NOMO-1 treated with DMSO at 0.1 percent for 48 hours (cell line): ENCODE results near the gene HERC3.

Experiments used
- DNase-seq: peaks from one replicate; lab custom pipeline; 2025; ENCODE audit not compliant: unreplicated experiment; lab: John Stamatoyannopoulos, UW

HERC3 gene

GRCh38 chr4:88591787-88592599 is at the start of gene HERC3:
Gene HERC3 (plus strand): TSS chr4:88592480. CDS start chr4:88605824, 13,344 bp downstream.
- peak; percentile 84 for DNase-seq

DNA sequence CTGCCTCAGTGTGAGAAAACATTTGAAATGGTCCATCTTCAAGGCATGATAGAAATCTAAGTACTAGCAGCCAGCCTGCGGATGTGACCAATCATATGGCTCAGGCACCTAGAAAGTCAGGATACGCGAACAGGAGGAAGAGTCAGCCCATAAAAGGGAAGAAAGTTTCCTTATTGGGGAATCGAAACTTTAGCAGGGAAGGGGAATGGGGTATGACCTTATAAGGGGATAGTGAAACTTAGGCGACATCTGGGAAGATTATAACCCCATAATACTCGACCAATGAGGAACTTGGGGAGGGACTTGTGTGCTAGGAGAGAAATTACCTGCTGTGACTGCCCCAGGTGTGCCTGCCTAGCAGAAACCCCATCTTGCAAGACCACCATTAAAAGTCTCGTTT is 42.5 kb upstream of the HERC3 start:
- no peak for DNase-seq

DNA sequence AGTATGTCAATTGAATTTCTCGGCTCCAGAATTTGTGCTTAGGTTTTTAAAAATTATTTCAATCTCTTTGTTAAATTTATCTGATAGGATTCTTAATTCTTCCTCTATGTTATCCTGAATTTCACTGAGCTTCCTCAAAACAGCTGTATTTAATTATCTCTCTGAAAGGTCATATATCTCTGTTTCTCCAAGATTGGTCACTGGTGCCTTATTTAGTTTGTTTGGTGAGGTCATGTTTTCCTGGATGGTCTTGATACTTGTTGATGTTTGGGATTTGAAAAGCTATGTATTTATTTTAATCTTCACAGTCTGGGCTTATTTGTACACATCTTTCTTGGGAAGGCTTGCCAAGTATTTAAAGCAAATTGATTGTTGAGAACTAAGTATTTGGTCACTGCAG is 24.7 kb upstream of the HERC3 start:
- DNase-seq, result no peak

GRCh38 chr4:88570001-88570400 is 22.3 kb upstream of the HERC3 start:
- peak; percentile 3 for DNase-seq

DNA sequence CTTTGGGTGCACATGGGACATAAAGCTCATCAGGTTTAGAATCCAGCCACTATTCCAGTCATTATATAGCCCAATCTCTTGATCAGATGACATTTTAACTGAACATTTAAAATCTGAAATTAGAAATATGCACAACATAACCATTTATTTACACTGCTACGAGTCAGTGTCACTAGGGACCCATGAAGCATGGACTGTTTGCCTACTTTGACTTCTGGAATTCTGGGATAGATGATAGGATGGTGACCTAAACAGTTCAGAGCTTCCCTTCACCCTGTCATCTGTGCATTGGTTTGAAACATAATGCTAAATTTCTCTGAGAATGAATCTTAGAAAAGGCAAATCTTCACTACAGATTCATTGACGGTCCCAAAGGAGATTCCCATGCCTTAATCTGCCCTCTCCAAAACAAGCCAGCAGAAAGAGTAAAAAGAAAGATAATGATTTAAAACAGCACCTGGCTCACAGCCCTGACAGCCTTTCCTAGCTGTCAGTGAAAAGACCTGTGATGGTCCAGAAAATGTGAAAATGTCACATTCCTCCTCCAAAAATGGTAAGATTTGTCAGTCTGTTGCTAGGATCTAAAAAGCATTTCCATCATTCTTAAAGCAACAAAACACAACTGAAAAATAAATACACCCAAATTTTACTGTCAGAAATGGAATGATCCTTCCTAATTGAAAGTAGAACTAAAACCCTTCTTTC is 18.9 kb upstream of the HERC3 start:
- no peak for DNase-seq

- DNase-seq, result no peak
These were observed 18.3 kb upstream of the HERC3 start for GRCh38 chr4:88573995-88574394.

GRCh38 chr4:88575186-88575585 is 17.1 kb upstream of the HERC3 start:
- no peak for DNase-seq

GRCh38 chr4:88582493-88582892 is 9.8 kb upstream of the HERC3 start:
- DNase-seq, result no peak

DNA sequence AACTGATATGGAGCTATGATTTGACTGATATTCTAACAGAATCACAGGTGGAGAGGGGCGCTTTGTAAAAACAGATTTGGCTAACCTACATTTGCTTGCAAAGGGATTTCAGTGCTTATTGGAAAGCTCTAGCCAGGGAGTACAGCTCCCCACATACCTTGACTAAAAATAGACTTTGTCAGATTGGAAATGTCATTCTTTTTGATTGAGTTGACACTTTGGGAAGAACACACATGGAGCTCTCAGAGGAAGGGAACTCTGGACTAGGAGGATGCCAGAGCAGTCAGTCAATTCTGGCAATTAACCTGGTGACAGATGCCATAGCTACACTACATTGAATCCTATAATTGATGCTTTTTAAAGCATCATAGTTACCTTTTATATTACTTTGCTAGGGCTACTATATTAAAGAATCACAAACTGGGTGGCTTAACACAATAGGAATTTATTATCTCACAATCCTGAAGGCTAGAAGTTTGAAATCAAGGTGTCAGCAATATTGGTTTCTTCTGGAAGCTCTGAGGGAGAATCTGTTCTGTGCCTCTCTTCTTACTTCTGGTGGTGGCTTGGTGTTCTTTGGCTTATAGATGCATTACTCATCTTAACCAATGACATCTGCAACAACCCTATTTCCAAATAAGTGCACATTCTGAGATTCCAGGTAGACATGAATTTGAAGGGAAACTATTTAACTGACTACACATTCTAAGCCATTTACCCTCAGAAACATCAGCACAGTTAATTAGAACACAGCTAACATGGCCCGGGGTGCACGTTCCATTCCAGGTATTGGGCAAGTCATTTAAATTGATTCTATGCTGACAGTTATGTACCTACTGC is 8.4 kb upstream of the HERC3 start:
- DNase-seq, result no peak

GRCh38 chr4:88584471-88584900 is 7.8 kb upstream of the HERC3 start:
- DNase-seq, result no peak

DNA sequence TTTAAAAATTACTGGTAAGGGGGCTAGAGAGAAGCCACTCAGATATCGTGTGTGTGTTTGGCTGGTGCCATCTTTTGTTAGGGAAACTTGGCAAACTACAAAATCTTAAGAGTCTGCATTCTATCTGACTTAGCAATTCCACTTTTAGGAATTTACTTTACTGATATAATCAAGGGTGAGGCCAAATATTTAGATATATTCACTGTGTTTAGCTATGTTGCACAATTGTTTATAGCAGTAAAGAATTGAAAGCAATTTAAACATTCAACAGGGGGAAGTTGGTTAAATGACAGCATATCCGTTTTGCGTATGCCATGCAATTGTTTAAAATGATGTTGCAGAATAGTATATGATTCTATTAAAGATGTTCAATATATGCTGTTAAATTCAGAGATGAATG is 6.4 kb upstream of the HERC3 start:
- DNase-seq, result peak; percentile 32

DNA sequence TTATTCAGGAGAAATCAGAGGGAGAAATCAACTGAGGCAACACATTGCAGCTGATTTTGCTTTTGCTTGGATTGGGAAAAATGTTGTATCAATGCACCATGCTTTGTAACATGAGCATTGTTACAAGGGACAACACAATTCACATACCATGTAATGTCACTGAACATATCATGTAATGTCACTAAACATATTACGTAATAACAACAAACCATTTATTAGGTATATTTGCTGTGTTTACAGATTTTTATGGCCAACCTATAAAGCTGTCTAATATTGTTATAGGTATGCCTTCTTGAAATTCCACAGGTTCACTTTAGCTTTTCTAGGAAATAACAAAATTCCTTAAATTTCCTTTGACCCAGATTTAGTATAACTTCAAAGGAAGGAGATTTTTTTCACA is 5.0 kb upstream of the HERC3 start:
- DNase-seq, result no peak

GRCh38 chr4:88592600-88593448 is 544 bp downstream of the HERC3 start:
- DNase-seq, result peak; percentile 60

- DNase-seq, result no peak
These were observed 5.8 kb downstream of the HERC3 start for GRCh38 chr4:88597970-88598660.

- DNase-seq, result no peak
These were observed 7.0 kb downstream of the HERC3 start for GRCh38 chr4:88599298-88599697.

DNA sequence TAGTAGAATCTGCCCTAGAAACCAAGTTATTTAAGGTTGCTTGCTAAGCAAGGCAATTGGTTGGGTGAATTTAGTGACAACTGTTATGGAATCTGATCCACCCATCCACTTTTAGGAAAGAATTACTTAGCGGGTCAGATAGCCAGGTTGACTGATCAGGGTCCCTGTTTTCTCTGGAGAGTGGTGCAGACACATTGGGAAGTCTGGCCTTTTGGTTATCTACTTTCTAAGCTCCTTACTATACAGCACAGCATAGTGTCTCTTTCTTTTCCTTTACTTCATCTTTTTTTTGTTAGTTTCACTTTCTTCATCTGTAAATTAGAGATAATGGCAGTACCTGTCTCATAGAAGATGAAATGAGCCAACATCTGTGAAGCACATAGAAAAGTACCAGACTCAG is 7.4 kb downstream of the HERC3 start:
- no peak for DNase-seq

DNA sequence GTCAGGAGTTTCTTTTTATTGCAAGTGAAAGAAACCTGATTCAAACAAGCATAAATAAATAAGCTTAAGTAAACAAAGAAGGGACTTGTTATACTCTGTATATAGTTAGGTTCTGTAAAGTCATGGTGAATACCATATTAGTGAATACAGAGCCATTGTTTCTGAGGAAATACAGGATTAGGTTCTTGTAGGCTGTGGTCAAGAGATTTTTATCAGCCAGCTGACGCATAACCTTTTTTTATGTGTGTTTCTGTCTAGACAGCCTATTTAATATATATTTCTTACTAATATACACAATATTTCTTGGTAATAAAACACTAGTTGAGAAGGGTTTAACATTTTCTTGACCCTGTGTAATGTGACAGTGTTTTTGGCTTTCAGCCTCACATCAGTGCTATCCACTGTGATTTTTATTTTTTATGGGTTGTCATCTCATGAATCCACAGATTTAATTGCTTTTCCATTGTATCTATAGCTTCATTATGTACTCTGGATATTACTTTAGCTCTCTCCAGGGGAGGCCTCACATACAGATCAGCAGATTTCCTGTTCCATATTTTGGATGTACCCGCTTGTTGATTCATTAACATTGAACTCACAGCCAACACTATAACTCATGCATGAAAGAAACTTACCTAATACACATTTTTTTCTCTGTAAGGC is 8.0 kb downstream of the HERC3 start:
- no peak for DNase-seq

- DNase-seq, result no peak
These were observed 12.8 kb downstream of the HERC3 start for GRCh38 chr4:88604978-88605678.

- no peak for DNase-seq
These were observed 13.5 kb downstream of the HERC3 start for GRCh38 chr4:88605736-88606135.
